ACC112 (cell line): Measurements from ENCODE around the gene C1orf210.

ENCODE experiments used
- H2AFZ ChIP-seq: fragments of 200-600 bp; sonication (generic); one replicate; pipeline ENCODE4 v1.6.0; 2017; ENCODE audit warnings: antibody characterized with exemption, low read length; ENCODE audit not compliant: unreplicated experiment
- H3K27ac ChIP-seq: fragments of 200-600 bp; sonication (generic); 2 replicates; pipeline ENCODE4 v1.5.1; 2014; ENCODE audit warnings: low read depth, mild to moderate bottlenecking, antibody characterized with exemption, low read length, moderate library complexity
- H3K27me3 ChIP-seq: fragments of 200-600 bp; sonication (generic); 2 replicates; pipeline ENCODE4 v1.6.1; 2014; ENCODE audit warnings: mild to moderate bottlenecking, antibody characterized with exemption, low read length, moderate library complexity, mixed read lengths; ENCODE audit not compliant: insufficient read depth
- H3K36me3 ChIP-seq: fragments of 200-600 bp; sonication (generic); 2 replicates; pipeline ENCODE4 v1.6.1; 2016; ENCODE audit warnings: mild to moderate bottlenecking, antibody characterized with exemption, low read length, moderate library complexity, mixed read lengths; ENCODE audit not compliant: insufficient read depth
- H3K4me1 ChIP-seq: fragments of 200-600 bp; sonication (generic); one replicate; pipeline ENCODE4 v1.6.1; 2016; ENCODE audit warnings: low read length, mixed read lengths; ENCODE audit not compliant: insufficient read depth, unreplicated experiment, control insufficient read depth
- H3K4me3 ChIP-seq: fragments of 200-600 bp; sonication (generic); 2 replicates; pipeline ENCODE4 v1.5.1; 2014; ENCODE audit warnings: mild to moderate bottlenecking, low read depth, low read length
- H3K79me2 ChIP-seq: fragments of 200-600 bp; sonication (generic); one replicate; pipeline ENCODE4 v1.6.0; 2016; ENCODE audit warnings: low read length; ENCODE audit not compliant: control insufficient read depth, unreplicated experiment, insufficient read depth

C1orf210 gene

GRCh38 chr1:43232074-43232473 is 53.3 kb downstream of the C1orf210 start:
- no peaks in the 10 kb centered on the region for H3K27me3 ChIP-seq
- no peaks in the 10 kb centered on the region for H3K36me3 ChIP-seq
- H2AFZ ChIP-seq = peak overlapping the region; percentile 86
- H3K4me1 ChIP-seq = peaks cover 11% of the 10 kb centered on the region
- H3K27ac ChIP-seq = peak overlapping the region; percentile 35
- no peaks in the 10 kb centered on the region for H3K79me2 ChIP-seq
- H3K4me3 ChIP-seq = peak overlapping the region; percentile 47
